Ascending aorta (tissue), 2 donors: ENCODE results near the gene RFLNA. TPM values are rescaled to one million over a fixed set of nuclear protein-coding genes. Genes with fewer than 3 reads are reported as not detected.
A peak's percentile ranks its signal among the peaks of the same experiment; 100 is the strongest.
"Not testable (repeated sequence)": the region's sequence is repeated elsewhere in the genome, so short reads cannot be mapped to it uniquely, and the experiment has no call there.

Source experiments
- DNase-seq, 2 donors: peaks; one replicate each; pipeline ENCODE4 v3.0.0-alpha.2; 2019; ENCODE audit warnings: low spot score in 2 of 2
- H3K27ac ChIP-seq, 2 donors: fragments of 200-600 bp; sonication (generic); one replicate each; pipeline ENCODE4 v1.5.1; 2016 to 2017; ENCODE audit warnings: mild to moderate bottlenecking in 1 of 2
- H3K27me3 ChIP-seq: fragments of 200-600 bp; sonication (generic); one replicate; pipeline ENCODE4 v1.5.1; 2017
- H3K36me3 ChIP-seq, 2 donors: fragments of 200-600 bp; sonication (generic); one replicate each; pipeline ENCODE4 v1.5.1; 2016
- H3K4me1 ChIP-seq, 2 donors: fragments of 200-600 bp; sonication (generic); one replicate each; pipeline ENCODE4 v1.5.1; 2016 to 2017; ENCODE audit warnings: mild to moderate bottlenecking in 1 of 2
- H3K4me3 ChIP-seq, 2 donors: fragments of 200-600 bp; sonication (generic); one replicate each; pipeline ENCODE4 v1.5.1; 2016 to 2017; ENCODE audit warnings: mild to moderate bottlenecking in 1 of 2
- H3K9me3 ChIP-seq, 2 donors: fragments of 200-600 bp; sonication (generic); one replicate each; pipeline ENCODE4 v1.5.1; 2016
- CTCF ChIP-seq, 3 experiments: fragments of 200-600 bp in 2 of 3; fragments of 450-650 bp in 1 of 3; sonication (generic) in 2 of 3; IDR thresholded peaks; one replicate each; pipeline ENCODE4 v1.5.1; 2016 to 2019; ENCODE audit warnings: antibody characterized with exemption in 3 of 3, mild to moderate bottlenecking in 1 of 3, moderate library complexity in 1 of 3
- intact Hi-C: fragments of 100-400 bp; cut with DNase I; formaldehyde crosslinking; loops from one replicate; pipeline ENCODE4 v1.15.1; 2023
- total RNA-seq: library from RNA; depleted of rRNA; stranded (reverse); fragments of >200 nt; gene quantifications from one replicate; pipeline ENCODE4 v1.1.0, GENCODE V29; 2016

RFLNA gene
- total RNA-seq, 1 donor from 2014 or later = not detected

- DNase-seq = no peak
- Histone ChIP-seq H3K27ac (no peak overlapping the region), H3K4me3 (no peak overlapping the region), H3K27me3 (no peaks in the 10 kb centered on the region), H3K4me1 (peaks cover 3 to 8% of the 10 kb centered on the region in 2 donors), H3K36me3 (peaks cover 1 to 2% of the 10 kb centered on the region in 2 donors), H3K9me3 (peaks cover under 1 to 1% of the 10 kb centered on the region in 2 donors)
- intact Hi-C loops = no loop called here
- TF ChIP-seq CTCF (IDR thresholded peaks at IDR 0.05) = no peak
Measured at GRCh38 chr12:124318278-124319020, 23.6 kb downstream of the RFLNA start.

DNA sequence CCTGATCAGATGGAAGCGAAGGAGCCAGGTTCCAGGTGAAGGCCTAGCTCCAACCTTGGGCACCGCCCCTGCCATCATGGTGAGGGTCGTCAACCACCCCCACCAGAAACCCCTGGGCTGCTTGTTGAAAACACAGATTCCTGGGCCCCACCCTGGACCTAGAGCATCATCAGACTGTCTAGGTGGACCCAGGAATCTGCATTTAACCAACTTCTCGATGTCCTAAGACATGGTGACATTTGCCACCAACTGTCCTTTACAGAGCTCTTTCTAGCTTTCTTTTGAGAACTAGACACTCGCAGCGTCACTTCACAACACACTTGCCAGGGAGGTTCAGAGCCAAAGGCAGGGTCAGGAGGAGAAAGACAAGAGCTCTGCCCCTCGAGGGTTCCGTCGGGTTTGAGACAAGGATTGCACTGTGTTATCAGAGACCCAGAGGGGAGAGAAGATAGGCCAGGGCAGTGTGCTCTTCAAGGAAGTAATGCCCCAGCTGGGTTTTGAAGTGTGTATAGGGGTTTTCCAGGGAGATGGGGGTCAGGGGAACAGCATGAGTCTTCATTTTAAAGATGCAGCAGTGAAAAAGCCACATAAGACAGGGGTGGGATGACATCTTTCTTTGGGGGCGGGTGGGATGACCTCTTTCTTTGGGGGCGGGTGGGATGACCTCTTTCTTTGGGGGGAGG, 24.6 kb downstream of the RFLNA start:
- peaks cover 9 to 10% of the 10 kb centered on the region in 2 donors for H3K9me3 ChIP-seq
- no peak for DNase-seq
- H3K36me3 ChIP-seq = peaks cover 12% of the 10 kb centered on the region in 2 donors
- H3K27ac ChIP-seq = no peak overlapping the region
- intact Hi-C loops = loop anchor here (2.0 kb wide), 1 partner anchor 447 kb away; no protein-coding TSS in a partner anchor
- TF ChIP-seq CTCF (IDR thresholded peaks at IDR 0.05) = no peak
- H3K4me1 ChIP-seq = peaks cover 3 to 8% of the 10 kb centered on the region in 2 donors
- no peaks in the 10 kb centered on the region for H3K27me3 ChIP-seq
- H3K4me3 ChIP-seq = no peak overlapping the region

- Histone ChIP-seq H3K36me3 (peaks cover 27 to 28% of the 10 kb centered on the region in 2 donors), H3K27me3 (no peaks in the 10 kb centered on the region), H3K4me1 (peaks cover 3 to 8% of the 10 kb centered on the region in 2 donors), H3K27ac (peak overlapping the region in 1 of 2 donors; percentile 5), H3K4me3 (no peak overlapping the region), H3K9me3 (peaks cover 9 to 10% of the 10 kb centered on the region in 2 donors)
- peak; percentile 90 to 97 (median 96) for TF ChIP-seq CTCF (IDR thresholded peaks at IDR 0.05)
- intact Hi-C loops = loop anchor here (1.0 to 2.0 kb wide), 3 partner anchors 267 to 446 kb away; no protein-coding TSS in a partner anchor
- DNase-seq = peak in 1 of 2 donors; percentile 82
Measured at GRCh38 chr12:124321040-124321481, 26.2 kb downstream of the RFLNA start.

- peaks cover 34 to 35% of the 10 kb centered on the region in 2 donors for H3K36me3 ChIP-seq
- H3K27ac ChIP-seq = peak overlapping the region in 1 of 2 donors; percentile 5
- H3K4me3 ChIP-seq = no peak overlapping the region
- no peaks in the 10 kb centered on the region for H3K27me3 ChIP-seq
- TF ChIP-seq CTCF (IDR thresholded peaks at IDR 0.05) = no peak
- DNase-seq = no peak
- H3K4me1 ChIP-seq = peaks cover 3 to 8% of the 10 kb centered on the region in 2 donors
- intact Hi-C loops = loop anchor here (1.0 to 2.0 kb wide), 3 partner anchors 267 to 445 kb away; no protein-coding TSS in a partner anchor
- H3K9me3 ChIP-seq = peaks cover 9 to 10% of the 10 kb centered on the region in 2 donors
Measured at GRCh38 chr12:124321556-124322270, 26.8 kb downstream of the RFLNA start.

DNA sequence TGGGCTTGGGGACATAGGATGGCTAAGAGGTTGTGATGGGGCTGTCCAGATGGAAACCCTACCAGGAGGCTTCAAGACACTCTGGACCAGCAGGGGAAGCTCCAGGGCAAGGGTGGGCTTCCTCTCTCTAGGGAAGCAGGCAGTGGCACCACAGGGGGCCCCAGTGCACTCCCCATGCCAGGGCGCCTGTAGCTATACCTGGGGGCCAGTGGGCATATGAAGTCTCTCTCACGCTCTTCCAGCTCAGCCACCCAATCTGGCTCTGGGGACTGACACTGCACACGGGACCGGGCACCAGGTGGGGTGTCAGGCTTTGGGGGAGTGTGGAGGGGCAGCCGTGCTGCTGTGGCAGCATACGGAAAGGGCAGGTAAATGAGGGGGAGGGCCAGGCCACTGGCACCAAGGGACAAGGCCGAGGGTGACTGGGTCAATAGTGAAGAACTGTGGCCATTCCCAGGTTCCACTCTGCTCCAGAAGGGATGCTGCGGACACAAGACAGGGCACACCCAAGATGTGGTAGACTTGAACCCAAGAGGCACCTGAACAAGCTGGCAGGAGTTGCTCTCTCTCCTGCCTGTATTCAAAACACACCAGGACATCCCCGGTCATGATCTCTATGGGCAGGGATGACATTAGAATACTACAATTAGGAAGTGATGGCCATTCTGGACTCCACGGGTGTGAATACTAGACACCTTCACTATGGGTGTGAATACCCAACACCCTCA, 27.5 kb downstream of the RFLNA start:
- DNase-seq = no peak
- intact Hi-C loops = no loop called here

GRCh38 chr12:124322999-124323328, 28.1 kb downstream of the RFLNA start:
- H3K4me3 ChIP-seq, H3K27me3 ChIP-seq, DNase-seq, H3K9me3 ChIP-seq, intact Hi-C loops, H3K27ac ChIP-seq: not testable (repeated sequence)
- Histone ChIP-seq H3K4me1 (peaks cover 3 to 16% of the 10 kb centered on the region in 2 donors), H3K36me3 (peaks cover 37 to 38% of the 10 kb centered on the region in 2 donors)

More for the DNA sequence above, 27.5 kb downstream of the RFLNA start:
- peaks cover 9 to 10% of the 10 kb centered on the region in 2 donors for H3K9me3 ChIP-seq
- H3K36me3 ChIP-seq = peaks cover 37 to 38% of the 10 kb centered on the region in 2 donors
- H3K4me3 ChIP-seq = no peak overlapping the region
- H3K27me3 ChIP-seq = no peaks in the 10 kb centered on the region
- H3K27ac ChIP-seq = no peak overlapping the region
- H3K4me1 ChIP-seq = peaks cover 3 to 10% of the 10 kb centered on the region in 2 donors
- TF ChIP-seq CTCF (IDR thresholded peaks at IDR 0.05) = no peak
